ENCODE measurements around the gene ABCD1.

DNA sequence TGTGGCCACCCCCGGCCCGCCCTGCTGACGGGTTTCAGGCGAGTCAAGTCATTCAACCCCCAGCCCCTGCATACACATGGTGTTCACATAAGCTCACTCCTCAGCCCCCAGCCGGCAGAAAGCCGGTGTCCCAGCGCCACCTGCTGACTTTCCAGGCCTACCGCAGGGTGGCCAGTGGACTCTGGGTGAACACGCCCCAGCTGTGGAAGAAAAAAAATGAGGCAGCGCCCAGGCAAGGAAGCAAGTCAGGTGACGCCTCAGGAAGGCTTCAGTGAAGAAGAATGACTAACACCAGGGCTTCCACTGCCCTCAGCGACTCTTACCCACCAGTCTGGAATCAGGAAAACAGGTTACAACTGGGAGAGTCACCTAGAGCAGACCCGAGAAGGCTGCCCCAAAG lies 16.2 kb upstream of the ABCD1 start:
- no peak for TF ChIP-seq POLR2A (IDR thresholded peaks at IDR 0.05)
- TF ChIP-seq, protein P1, sequence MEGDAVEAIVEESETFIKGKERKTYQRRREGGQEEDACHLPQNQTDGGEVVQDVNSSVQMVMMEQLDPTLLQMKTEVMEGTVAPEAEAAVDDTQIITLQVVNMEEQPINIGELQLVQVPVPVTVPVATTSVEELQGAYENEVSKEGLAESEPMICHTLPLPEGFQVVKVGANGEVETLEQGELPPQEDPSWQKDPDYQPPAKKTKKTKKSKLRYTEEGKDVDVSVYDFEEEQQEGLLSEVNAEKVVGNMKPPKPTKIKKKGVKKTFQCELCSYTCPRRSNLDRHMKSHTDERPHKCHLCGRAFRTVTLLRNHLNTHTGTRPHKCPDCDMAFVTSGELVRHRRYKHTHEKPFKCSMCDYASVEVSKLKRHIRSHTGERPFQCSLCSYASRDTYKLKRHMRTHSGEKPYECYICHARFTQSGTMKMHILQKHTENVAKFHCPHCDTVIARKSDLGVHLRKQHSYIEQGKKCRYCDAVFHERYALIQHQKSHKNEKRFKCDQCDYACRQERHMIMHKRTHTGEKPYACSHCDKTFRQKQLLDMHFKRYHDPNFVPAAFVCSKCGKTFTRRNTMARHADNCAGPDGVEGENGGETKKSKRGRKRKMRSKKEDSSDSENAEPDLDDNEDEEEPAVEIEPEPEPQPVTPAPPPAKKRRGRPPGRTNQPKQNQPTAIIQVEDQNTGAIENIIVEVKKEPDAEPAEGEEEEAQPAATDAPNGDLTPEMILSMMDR (IDR thresholded peaks at IDR 0.05) = peak; percentile 36 to 53 (median 48)
